Ovary (tissue), 9 donors: Measurements from ENCODE around the gene KCNAB1. TPM values are rescaled to one million over a fixed set of nuclear protein-coding genes. Genes with fewer than 3 reads are reported as not detected.

ENCODE experiments used
- DNase-seq, 5 donors: peaks; one replicate each; pipeline ENCODE4 v3.0.0-alpha.2; 2019 to 2020
- H3K27ac ChIP-seq, 2 donors: fragments of 200-600 bp; one replicate each; pipeline versions ENCODE4 v1.5.1 to v1.8.0; 2019 to 2022
- H3K27me3 ChIP-seq: fragments of 200-600 bp; one replicate; pipeline ENCODE4 v1.8.0; 2022
- H3K36me3 ChIP-seq: fragments of 200-600 bp; sonication (generic); one replicate; pipeline ENCODE4 v1.5.1; 2019
- H3K4me1 ChIP-seq: one replicate; pipeline ENCODE4 v1.8.1; 2013; ENCODE audit warnings: mild to moderate bottlenecking, moderate library complexity; ENCODE audit not compliant: insufficient read depth
- H3K4me3 ChIP-seq: fragments of 200-600 bp; sonication (generic); one replicate; pipeline ENCODE4 v1.5.1; 2017
- H3K9me3 ChIP-seq, 2 donors: fragments of 200-600 bp in 1 of 2; sonication (generic) in 1 of 2; one replicate each; pipeline versions ENCODE4 v1.5.1 to v1.8.1; 2013 to 2019; ENCODE audit warnings: mild to moderate bottlenecking in 1 of 2, moderate library complexity in 1 of 2
- EP300 ChIP-seq: sonication (generic); formaldehyde crosslinking; IDR thresholded peaks from one replicate; pipeline ENCODE4 v1.6.1; 2017; ENCODE audit warnings: antibody characterized with exemption
- POLR2A ChIP-seq: fragments of 450-650 bp; IDR thresholded peaks from one replicate; pipeline ENCODE4 v1.6.1; 2017; ENCODE audit warnings: antibody characterized with exemption, mild to moderate bottlenecking, moderate library complexity
- WGBS, 3 donors: extraction: QIAGEN DNeasy Blood & Tissue Kit in 1 of 3; methylation state at CpG; one replicate each; pipeline versions ENCODE4 v1.1.5 to v1.1.7; 2013 to 2017; 5-methylcytosine and 5-hydroxymethylcytosine counted together
- intact Hi-C, 4 donors: fragments of 100-400 bp; cut with DNase I; formaldehyde crosslinking; loops; one replicate each; pipeline versions ENCODE4 v1.11.0 to v1.15.1; 2022 to 2023
- polyA plus RNA-seq, 2 donors: library from polyadenylated mRNA; stranded (reverse); fragments of 200-250 nt in 1 of 2; fragments of 350-450 nt in 1 of 2; fragmentation: Illumina TruSeq in 1 of 2; extraction: RNeasy Lipid Tissue Mini Kit (QIAGEN cat#74804) in 1 of 2; gene quantifications; one replicate each; pipeline ENCODE4 v1.2.3, GENCODE V29; 2013 to 2014
- total RNA-seq, 7 donors: library from RNA; depleted of rRNA in 2 of 7; stranded (reverse); fragments of >200 nt in 2 of 7; fragmentation: NEBNext Ultra II Directional in 3 of 7; extraction: Animal tissue kit (Norgen Biotek cat#: 25700) in 3 of 7; gene quantifications; one replicate each; pipeline versions ENCODE4 v1.1.0 to v1.2.4, GENCODE V29; 2016 to 2023
- TF ChIP-seq, protein P1 (sequence below), 3 donors: fragments of 450-650 bp in 2 of 3; fragments of 200-600 bp in 1 of 3; IDR thresholded peaks; one replicate each; pipeline versions ENCODE4 v1.5.1 to v1.8.0; 2016 to 2022; ENCODE audit warnings: antibody characterized with exemption in 3 of 3, mild to moderate bottlenecking in 1 of 3
- donor health status: DM: no; HTN: no; CAD: no; lungs with moderate emphysema.
- donor health status: DM: no; HTN: no; CAD: no.
- donor health status: Bipolar disorder and iron deficiency.
- donor health status: DM: yes; HTN: yes; CAD: no.
- donor health status: DM: no; HTN: no; CAD: no.
- donor health status: DM: yes; HTN: yes; CAD: no.

Gene KCNAB1
- total and polyA plus RNA-seq, 9 donors, result 0.60 to 8.0 (median 2.4) TPM

GRCh38 chr3:156416846-156417558 is 296.6 kb downstream of the KCNAB1 start:
- H3K4me1 ChIP-seq, result no peaks in the 10 kb centered on the region
- intact Hi-C loops, result no loop called here
- TF ChIP-seq, protein P1, sequence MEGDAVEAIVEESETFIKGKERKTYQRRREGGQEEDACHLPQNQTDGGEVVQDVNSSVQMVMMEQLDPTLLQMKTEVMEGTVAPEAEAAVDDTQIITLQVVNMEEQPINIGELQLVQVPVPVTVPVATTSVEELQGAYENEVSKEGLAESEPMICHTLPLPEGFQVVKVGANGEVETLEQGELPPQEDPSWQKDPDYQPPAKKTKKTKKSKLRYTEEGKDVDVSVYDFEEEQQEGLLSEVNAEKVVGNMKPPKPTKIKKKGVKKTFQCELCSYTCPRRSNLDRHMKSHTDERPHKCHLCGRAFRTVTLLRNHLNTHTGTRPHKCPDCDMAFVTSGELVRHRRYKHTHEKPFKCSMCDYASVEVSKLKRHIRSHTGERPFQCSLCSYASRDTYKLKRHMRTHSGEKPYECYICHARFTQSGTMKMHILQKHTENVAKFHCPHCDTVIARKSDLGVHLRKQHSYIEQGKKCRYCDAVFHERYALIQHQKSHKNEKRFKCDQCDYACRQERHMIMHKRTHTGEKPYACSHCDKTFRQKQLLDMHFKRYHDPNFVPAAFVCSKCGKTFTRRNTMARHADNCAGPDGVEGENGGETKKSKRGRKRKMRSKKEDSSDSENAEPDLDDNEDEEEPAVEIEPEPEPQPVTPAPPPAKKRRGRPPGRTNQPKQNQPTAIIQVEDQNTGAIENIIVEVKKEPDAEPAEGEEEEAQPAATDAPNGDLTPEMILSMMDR (IDR thresholded peaks at IDR 0.05), result no peak
- no peak for TF ChIP-seq POLR2A
- no peak for TF ChIP-seq EP300
- H3K9me3 ChIP-seq, result no peaks in the 10 kb centered on the region
- H3K4me3 ChIP-seq, result no peak overlapping the region
- H3K36me3 ChIP-seq, result no peaks in the 10 kb centered on the region
- H3K27me3 ChIP-seq, result no peaks in the 10 kb centered on the region
- WGBS, 3 donors, result 60 to 82% (median 71%) methylated on average over 3 of the region's 3 CpGs
- no peak overlapping the region for H3K27ac ChIP-seq
- no peak for DNase-seq

DNA sequence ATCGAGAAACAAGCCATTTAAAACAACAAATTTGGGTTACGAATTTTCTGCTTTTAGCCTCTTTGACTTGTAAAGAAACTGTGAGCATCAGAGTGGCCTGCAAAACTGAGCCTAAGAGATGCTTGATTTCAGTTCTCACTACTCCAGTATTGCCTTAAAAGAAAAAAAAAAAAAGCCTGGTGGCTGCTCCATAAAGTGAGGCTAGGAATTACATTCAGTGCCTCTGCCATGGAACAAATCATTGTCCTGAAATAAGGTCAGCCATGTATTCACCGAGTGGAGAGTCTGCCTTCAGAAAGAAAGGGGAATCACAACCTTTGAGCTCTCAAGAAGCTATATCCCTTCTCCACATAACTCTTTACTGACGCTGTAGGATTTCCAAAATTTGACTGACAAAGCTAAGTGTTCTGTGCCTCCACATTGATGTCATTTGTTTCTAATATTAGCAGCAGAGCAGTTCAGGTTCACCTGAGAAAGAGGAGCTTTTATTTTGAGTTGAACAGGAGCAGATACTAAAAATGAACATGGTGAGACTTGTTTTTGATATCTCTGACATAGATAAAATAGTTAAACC is 297.3 kb downstream of the KCNAB1 start:
- Histone ChIP-seq H3K27me3 (no peaks in the 10 kb centered on the region), H3K36me3 (no peaks in the 10 kb centered on the region), H3K4me3 (no peak overlapping the region), H3K27ac (no peak overlapping the region), H3K4me1 (no peaks in the 10 kb centered on the region), H3K9me3 (no peaks in the 10 kb centered on the region)
- DNase-seq, result no peak
- WGBS, 3 donors, result 76 to 88% (median 85%) methylated on average over 4 of the region's 4 CpGs
- TF ChIP-seq POLR2A (no peak), EP300 (no peak)
- TF ChIP-seq, protein P1 (IDR thresholded peaks at IDR 0.05), result no peak
- intact Hi-C loops, result no loop called here

DNA sequence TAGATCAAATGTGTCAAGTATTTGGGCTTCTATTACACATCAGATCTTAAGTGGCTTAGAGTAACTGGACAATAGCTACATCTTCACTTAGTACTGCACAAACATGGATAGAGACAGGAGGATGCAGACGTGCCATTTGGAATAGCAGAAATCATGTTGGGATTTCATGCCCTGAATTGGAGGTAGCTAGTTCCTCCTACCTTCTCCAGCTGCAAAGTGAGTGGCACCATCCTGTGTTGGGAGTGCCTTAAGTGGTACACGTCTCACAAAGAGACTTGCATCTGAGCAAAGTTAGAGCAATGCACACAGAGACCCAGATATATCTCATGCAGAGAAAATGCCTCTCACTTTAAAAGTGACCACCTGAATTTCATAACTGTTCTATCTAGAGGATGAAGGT is 298.1 kb downstream of the KCNAB1 start:
- H3K4me3 ChIP-seq, result no peak overlapping the region
- intact Hi-C loops, result no loop called here
- WGBS, 3 donors, result 62 to 66% (median 65%) methylated on average over 2 of the region's 2 CpGs

DNA sequence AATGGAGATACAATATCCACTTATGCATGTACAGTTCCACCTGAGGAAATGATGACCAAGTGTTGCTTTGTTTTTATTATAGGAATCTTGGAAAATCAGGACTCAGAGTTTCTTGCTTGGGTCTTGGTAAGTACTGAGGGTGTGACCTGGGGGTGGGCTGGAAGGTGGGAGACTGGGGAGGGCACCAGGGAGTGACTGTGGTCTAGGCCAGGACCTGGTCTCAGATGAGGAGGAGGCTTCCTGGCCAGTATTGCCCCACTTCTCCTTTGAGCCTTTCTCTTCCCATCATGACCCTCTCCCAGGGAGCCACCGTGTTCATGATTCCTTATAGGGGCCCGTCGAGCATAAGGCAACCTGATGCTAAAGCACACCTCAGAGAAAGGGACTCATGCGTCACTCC is 301.2 kb downstream of the KCNAB1 start:
- Histone ChIP-seq H3K4me1 (no peaks in the 10 kb centered on the region), H3K36me3 (no peaks in the 10 kb centered on the region), H3K9me3 (no peaks in the 10 kb centered on the region), H3K27ac (no peak overlapping the region), H3K4me3 (no peak overlapping the region), H3K27me3 (no peaks in the 10 kb centered on the region)
- no peak for DNase-seq
- WGBS, 3 donors, result 95 to 97% (median 95%) methylated on average over 4 of the region's 4 CpGs
- intact Hi-C loops, result no loop called here
- TF ChIP-seq, protein P1 (IDR thresholded peaks at IDR 0.05), result no peak
- TF ChIP-seq POLR2A, result no peak
- TF ChIP-seq EP300, result no peak

More for the DNA sequence above, 298.1 kb downstream of the KCNAB1 start:
- Histone ChIP-seq H3K36me3 (no peaks in the 10 kb centered on the region), H3K27ac (no peak overlapping the region), H3K9me3 (no peaks in the 10 kb centered on the region), H3K27me3 (no peaks in the 10 kb centered on the region), H3K4me1 (no peaks in the 10 kb centered on the region)
- TF ChIP-seq, protein P1 (IDR thresholded peaks at IDR 0.05), result no peak
- TF ChIP-seq EP300, result no peak
- TF ChIP-seq POLR2A, result no peak
- DNase-seq, result no peak
